ENCODE data around the gene SLC7A9.

- TF ChIP-seq LARP7 (IDR thresholded peaks at IDR 0.05): no peak
- TF ChIP-seq POLR2A (IDR thresholded peaks at IDR 0.05; ENCODE audit: low read depth, low read length): no peak
- TF ChIP-seq ZNF274 (IDR thresholded peaks at IDR 0.05; ENCODE audit: insufficient read depth, insufficient read length): no peak
Observed at GRCh38 chr19:32902448-32902847, 32.9 kb upstream of the SLC7A9 start.
